IPS DF 6.9 (cell line): Measurements from ENCODE around the gene NOP53.
"Not testable (repeated sequence)": the region's sequence is repeated elsewhere in the genome, so short reads cannot be mapped to it uniquely, and the experiment has no call there.

Experiments used
- DNase-seq: peaks from one replicate; pipeline ENCODE4 v3.0.0-alpha.2; 2013; ENCODE audit warnings: low read depth, low spot score
- H3K27ac ChIP-seq: one replicate; pipeline ENCODE4 v1.5.1; 2013; ENCODE audit warnings: low read length, control low read depth
- H3K27me3 ChIP-seq: 2 replicates; pipeline ENCODE4 v1.6.1; 2013; ENCODE audit warnings: mild to moderate bottlenecking, low read length; ENCODE audit not compliant: control insufficient read depth, insufficient read depth
- H3K36me3 ChIP-seq: 2 replicates; pipeline ENCODE4 v1.6.1; 2013; ENCODE audit warnings: low read length; ENCODE audit not compliant: control insufficient read depth, insufficient read depth
- H3K4me1 ChIP-seq: 2 replicates; pipeline ENCODE4 v1.6.1; 2013; ENCODE audit warnings: low read length; ENCODE audit not compliant: control insufficient read depth, insufficient read depth
- H3K4me3 ChIP-seq: 2 replicates; pipeline ENCODE4 v1.5.1; 2013; ENCODE audit warnings: mild to moderate bottlenecking, low read length
- H3K9me3 ChIP-seq: 2 replicates; pipeline ENCODE4 v1.6.1; 2013; ENCODE audit warnings: low read length, inconsistent platforms; ENCODE audit not compliant: control insufficient read depth, insufficient read depth
- WGBS: extraction: QIAGEN DNeasy Blood & Tissue Kit; methylation state at CpG from one replicate; pipeline ENCODE4 v1.1.7; 2013; ENCODE audit warnings: mixed read lengths, missing lambda C conversion rate; ENCODE audit not compliant: insufficient read length, insufficient coverage; 5-methylcytosine and 5-hydroxymethylcytosine counted together

The NOP53 gene

DNA sequence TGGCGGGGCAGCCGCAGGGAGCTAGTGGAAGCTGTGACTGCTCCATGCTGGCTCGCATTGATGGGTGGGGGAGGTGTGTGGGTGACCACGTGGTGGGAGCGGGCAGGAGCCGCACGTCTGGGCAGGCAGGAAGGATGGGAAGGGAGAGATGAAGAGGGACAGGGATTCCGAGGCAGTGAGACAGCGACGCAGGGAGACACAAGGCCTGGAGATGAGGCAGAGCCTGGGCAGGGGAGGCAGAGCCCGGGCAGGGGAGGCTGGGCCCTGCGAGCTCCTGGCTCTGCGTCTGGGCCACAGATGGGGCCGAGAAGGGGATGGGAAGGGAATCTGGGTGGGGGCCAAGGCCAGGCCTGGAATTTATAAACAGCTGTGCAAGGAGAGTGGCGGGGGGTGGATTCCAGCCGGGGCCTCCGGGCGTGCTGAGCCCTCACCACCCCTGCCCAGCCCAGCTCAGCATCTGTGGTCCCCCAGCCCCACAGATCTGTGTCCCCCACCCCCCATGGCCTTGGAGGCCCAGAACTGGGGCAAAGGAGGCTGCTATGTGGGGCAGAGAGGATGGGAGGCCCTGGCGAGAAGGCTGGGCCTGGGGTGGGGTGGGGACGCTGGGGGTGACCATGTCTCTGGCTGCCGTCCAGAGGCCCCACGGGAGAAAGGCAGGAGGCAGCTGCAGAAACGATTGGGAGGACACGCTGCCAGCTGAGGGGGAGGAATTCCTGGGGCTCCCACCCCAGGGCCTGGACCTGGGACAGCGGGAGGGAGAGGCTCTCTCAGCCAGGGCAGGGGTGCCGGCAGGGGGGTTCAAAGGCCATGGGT lies 26.1 kb upstream of the NOP53 start:
- H3K27me3 ChIP-seq, result no peaks in the 10 kb centered on the region
- no peak overlapping the region for H3K4me3 ChIP-seq
- no CpG with 5 or more reads among the region's 26 CpGs for WGBS
- no peaks in the 10 kb centered on the region for H3K36me3 ChIP-seq
- DNase-seq, result no peak
- peaks cover 3% of the 10 kb centered on the region; the same call in 1 of the 2 replicates for H3K4me1 ChIP-seq
- H3K9me3 ChIP-seq, result no peaks in the 10 kb centered on the region
- no peak overlapping the region for H3K27ac ChIP-seq

DNA sequence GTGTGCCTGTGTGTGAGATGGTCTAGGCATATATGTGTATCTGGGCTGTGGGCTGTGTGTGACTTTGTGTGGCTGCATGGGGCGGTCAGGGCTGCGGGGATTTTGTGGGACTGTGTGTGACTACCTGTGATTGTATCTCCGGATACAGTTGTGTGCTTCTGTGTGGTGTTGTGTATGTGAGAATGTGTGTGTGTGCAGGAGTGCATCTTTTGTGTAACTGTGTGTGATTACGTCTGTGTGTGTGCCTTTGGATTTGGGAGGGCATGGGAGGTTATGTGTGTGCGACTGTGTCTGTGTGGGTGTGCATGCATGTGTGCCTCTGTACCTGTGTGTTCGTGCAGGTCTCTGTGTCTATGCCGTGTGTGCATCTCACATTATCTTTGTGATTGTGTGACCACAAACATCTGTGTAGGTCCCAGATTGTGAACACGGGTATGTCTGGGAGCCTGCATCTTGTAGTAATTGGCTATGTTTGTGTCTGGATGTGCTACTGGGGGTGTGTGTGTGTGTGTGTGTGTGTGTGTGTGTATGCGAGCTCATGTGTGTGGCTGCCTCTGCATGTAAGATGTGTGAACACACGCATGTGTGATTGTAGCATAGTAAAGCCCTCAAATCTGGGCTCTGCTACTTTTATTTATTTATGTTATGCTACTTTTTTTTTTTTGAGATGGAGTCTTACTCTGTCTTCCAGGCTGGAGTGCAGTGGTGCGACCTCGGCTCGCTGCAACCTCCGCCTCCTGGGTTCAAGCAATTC lies 24.5 kb upstream of the NOP53 start:
- no CpG with 5 or more reads among the region's 14 CpGs for WGBS
- H3K9me3 ChIP-seq, result no peaks in the 10 kb centered on the region
- no peak overlapping the region for H3K4me3 ChIP-seq
- no peaks in the 10 kb centered on the region for H3K27me3 ChIP-seq
- no peaks in the 10 kb centered on the region for H3K36me3 ChIP-seq
- H3K27ac ChIP-seq, result no peak overlapping the region
- no peak for DNase-seq
- peaks cover 3% of the 10 kb centered on the region for H3K4me1 ChIP-seq

DNA sequence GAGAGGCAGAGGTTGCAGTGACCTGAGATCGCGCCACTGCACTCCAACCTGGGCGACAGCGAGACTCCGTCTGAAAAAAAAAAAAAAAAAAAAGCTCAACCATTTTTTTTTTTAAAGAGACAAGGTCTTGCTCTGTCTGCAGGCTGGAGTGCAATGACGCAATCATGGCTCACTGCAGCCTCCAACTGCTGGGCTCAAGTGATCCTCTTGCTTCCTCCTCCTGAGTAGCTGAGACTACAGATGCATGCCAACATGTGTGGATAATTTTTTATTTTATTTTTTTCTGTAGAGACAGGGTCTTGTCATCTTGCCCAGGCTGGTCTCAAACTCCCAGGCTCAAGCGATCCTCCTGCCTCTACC lies 21.8 kb upstream of the NOP53 start:
- no peaks in the 10 kb centered on the region for H3K27me3 ChIP-seq
- DNase-seq, result no peak
- H3K9me3 ChIP-seq, result no peaks in the 10 kb centered on the region
- no peak overlapping the region for H3K27ac ChIP-seq
- H3K4me3 ChIP-seq, result no peak overlapping the region
- H3K36me3 ChIP-seq, result no peaks in the 10 kb centered on the region
- WGBS, result no CpG with 5 or more reads among the region's 7 CpGs
- H3K4me1 ChIP-seq, result peaks cover 3% of the 10 kb centered on the region

DNA sequence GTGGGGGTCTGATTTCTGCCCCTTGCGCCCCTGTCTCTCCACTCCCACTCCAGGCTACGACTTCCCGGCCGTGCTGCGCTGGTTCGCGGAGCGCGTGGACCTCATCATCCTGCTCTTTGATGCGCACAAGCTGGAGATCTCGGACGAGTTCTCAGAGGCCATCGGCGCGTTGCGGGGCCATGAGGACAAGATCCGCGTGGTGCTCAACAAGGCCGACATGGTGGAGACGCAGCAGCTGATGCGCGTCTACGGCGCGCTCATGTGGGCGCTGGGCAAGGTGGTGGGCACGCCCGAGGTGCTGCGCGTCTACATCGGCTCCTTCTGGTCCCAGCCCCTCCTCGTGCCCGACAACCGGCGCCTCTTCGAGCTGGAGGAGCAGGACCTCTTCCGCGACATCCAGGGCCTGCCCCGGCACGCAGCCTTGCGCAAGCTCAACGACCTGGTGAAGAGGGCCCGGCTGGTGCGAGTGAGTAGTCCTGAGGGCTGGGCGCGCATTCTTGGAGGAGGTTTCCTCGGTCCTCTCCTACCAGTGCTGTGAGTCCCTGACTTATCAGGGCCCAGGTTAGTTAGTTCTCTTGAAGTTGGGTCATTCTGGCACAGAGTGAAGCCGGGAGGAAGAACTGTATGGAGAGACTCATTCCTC lies 19.5 kb upstream of the NOP53 start:
- no CpG with 5 or more reads among the region's 48 CpGs for WGBS
- H3K27me3 ChIP-seq, result no peaks in the 10 kb centered on the region
- H3K9me3 ChIP-seq, result no peaks in the 10 kb centered on the region
- no peak for DNase-seq
- H3K36me3 ChIP-seq, result no peaks in the 10 kb centered on the region
- H3K4me1 ChIP-seq, result peaks cover 5% of the 10 kb centered on the region
- no peak overlapping the region for H3K27ac ChIP-seq
- H3K4me3 ChIP-seq, result no peak overlapping the region

- WGBS, result no CpG with 5 or more reads among the region's 4 CpGs
- no peak overlapping the region for H3K27ac ChIP-seq
- H3K36me3 ChIP-seq, result no peaks in the 10 kb centered on the region
- DNase-seq, result no peak
- H3K4me1 ChIP-seq, result peaks cover 5% of the 10 kb centered on the region
- no peaks in the 10 kb centered on the region for H3K27me3 ChIP-seq
- H3K9me3 ChIP-seq, result no peaks in the 10 kb centered on the region
- no peak overlapping the region for H3K4me3 ChIP-seq
Observed at GRCh38 chr19:47726467-47726866, 18.9 kb upstream of the NOP53 start.

- H3K27me3 ChIP-seq, H3K9me3 ChIP-seq, H3K27ac ChIP-seq, H3K4me1 ChIP-seq, H3K36me3 ChIP-seq, DNase-seq, H3K4me3 ChIP-seq: not testable (repeated sequence)
- WGBS, result no CpG with 5 or more reads among the region's 4 CpGs
Observed at GRCh38 chr19:47728295-47728694, 17.1 kb upstream of the NOP53 start.

- H3K27ac ChIP-seq, result no peak overlapping the region
Observed at GRCh38 chr19:47729468-47729798, 15.9 kb upstream of the NOP53 start.

GRCh38 chr19:47729799-47730520 lies 15.4 kb upstream of the NOP53 start:
- 100% methylated on average over 1 of the region's 30 CpGs for WGBS
- Histone ChIP-seq H3K27me3 (no peaks in the 10 kb centered on the region), H3K27ac (no peak overlapping the region), H3K9me3 (no peaks in the 10 kb centered on the region), H3K36me3 (no peaks in the 10 kb centered on the region), H3K4me1 (peaks cover 3% of the 10 kb centered on the region; the same call in 1 of the 2 replicates), H3K4me3 (peak overlapping the region; percentile 31; the same call in 1 of the 2 replicates)
- DNase-seq, result no peak

More at GRCh38 chr19:47729468-47729798, 15.9 kb upstream of the NOP53 start:
- Histone ChIP-seq H3K4me1 (peaks cover 3% of the 10 kb centered on the region; the same call in 1 of the 2 replicates), H3K4me3 (peak overlapping the region; percentile 31; the same call in 1 of the 2 replicates), H3K9me3 (no peaks in the 10 kb centered on the region), H3K36me3 (no peaks in the 10 kb centered on the region), H3K27me3 (no peaks in the 10 kb centered on the region)
- DNase-seq, result no peak
- no CpG with 5 or more reads among the region's 9 CpGs for WGBS

DNA sequence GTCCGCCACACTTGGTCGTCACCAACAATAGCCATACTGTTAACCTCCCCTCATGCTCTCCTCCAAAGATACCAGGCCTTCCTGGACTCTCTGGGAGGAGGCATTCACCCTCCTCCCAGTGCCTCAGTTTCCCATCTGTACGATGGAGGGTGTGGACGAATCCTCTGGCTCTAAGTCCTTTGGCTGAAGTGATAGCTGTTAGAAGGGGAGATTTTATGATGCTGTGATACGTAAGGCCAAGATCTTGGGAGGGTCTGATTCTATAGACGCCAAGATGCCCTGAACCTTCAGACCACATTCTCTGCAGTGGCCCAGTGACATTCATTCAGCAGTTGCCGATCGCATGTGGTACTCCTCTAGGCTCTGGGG lies 14.8 kb upstream of the NOP53 start:
- no peaks in the 10 kb centered on the region for H3K27me3 ChIP-seq
- no peak overlapping the region for H3K27ac ChIP-seq
- H3K4me1 ChIP-seq, result peaks cover 3% of the 10 kb centered on the region; the same call in 1 of the 2 replicates
- WGBS, result no CpG with 5 or more reads among the region's 8 CpGs
- H3K36me3 ChIP-seq, result no peaks in the 10 kb centered on the region
- H3K9me3 ChIP-seq, result no peaks in the 10 kb centered on the region
- H3K4me3 ChIP-seq, result peak overlapping the region; percentile 31; the same call in 1 of the 2 replicates
- DNase-seq, result no peak

DNA sequence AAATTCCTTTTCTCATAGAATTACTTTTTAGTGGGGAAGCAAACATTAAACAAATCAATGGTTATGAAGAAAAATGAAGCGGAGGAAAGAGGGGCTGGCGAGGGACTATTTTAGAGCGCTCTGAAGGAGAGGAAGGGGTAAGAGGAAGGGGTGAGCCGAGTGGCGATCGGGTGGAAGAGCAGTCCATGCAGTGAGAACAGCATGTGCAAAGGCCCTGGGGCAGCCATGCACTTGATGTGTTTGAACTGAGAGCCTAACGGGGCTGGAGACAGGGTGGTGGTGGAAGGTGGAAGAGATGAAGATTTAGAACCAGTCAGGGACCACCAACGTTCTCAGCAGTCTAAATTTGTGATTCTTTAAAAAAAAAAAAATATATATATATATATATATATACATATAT lies 14.4 kb upstream of the NOP53 start:
- Histone ChIP-seq H3K9me3 (no peaks in the 10 kb centered on the region), H3K4me3 (no peak overlapping the region), H3K27ac (no peak overlapping the region), H3K36me3 (no peaks in the 10 kb centered on the region), H3K27me3 (no peaks in the 10 kb centered on the region), H3K4me1 (peaks cover 3% of the 10 kb centered on the region; the same call in 1 of the 2 replicates)
- no peak for DNase-seq
- 100% methylated on average over 3 of the region's 8 CpGs for WGBS
